ENCODE results near the gene VAC14. TPM values are rescaled to one million over a fixed set of nuclear protein-coding genes. Genes with fewer than 3 reads are reported as not detected.
A peak's percentile ranks its signal among the peaks of the same experiment; 100 is the strongest.

Gene VAC14
- total and polyA plus RNA-seq, 4 donors, result 19.8 to 25.0 (median 24.7) TPM

DNA sequence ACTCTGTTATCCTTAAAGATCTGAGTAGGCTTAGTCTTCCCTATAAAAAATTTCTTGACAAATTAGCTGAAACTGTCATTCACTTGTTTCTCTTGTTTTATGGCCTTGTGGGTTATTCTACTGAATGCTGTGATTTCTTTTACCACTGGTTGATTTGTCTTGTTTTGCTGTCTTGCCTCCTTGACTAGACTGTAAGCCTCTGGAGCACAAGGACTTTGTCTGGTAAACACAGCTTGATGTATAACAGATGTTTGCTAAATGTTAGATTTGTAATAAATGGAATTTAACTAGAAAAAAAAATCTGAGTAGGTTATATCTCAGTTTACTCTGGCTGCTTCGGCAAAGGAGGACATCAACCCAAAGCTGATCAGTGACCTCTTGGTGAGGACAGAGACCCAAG, 21.6 kb downstream of the VAC14 start:
- DNase-seq (no peak), ATAC-seq (ENCODE audit: low FRiP score) (no peak)
- Histone ChIP-seq H3K4me3 (ENCODE audit: low read length in 2 of 2) (no peak overlapping the region), H3K36me3 (ENCODE audit: control insufficient read depth in 1 of 2, insufficient read depth in 2 of 2, low read length in 1 of 2) (peaks cover 0 to 5% of the 10 kb centered on the region in 2 donors), H3K27ac (ENCODE audit: low read depth in 1 of 2, low read length in 2 of 2) (no peak overlapping the region), H3K4me1 (ENCODE audit: control insufficient read depth in 1 of 2, insufficient read depth in 2 of 2, low read length in 2 of 2) (no peaks in the 10 kb centered on the region), H3K9me3 (ENCODE audit: control insufficient read depth, low read length) (no peaks in the 10 kb centered on the region), H3K27me3 (ENCODE audit: control insufficient read depth in 1 of 2, insufficient read depth in 2 of 2, low read length in 1 of 2) (no peaks in the 10 kb centered on the region)
- intact Hi-C loops (cut with DNase I), result loop anchor here (10.0 kb wide), 2 partner anchors 235 to 255 kb away; partner anchors contain the start of genes COG4 (in 1 of the 2) and SF3B3 (in 1 of the 2)
- 92 to 93% methylated on average over 1 of the region's 1 CpG for WGBS, 2 donors

DNA sequence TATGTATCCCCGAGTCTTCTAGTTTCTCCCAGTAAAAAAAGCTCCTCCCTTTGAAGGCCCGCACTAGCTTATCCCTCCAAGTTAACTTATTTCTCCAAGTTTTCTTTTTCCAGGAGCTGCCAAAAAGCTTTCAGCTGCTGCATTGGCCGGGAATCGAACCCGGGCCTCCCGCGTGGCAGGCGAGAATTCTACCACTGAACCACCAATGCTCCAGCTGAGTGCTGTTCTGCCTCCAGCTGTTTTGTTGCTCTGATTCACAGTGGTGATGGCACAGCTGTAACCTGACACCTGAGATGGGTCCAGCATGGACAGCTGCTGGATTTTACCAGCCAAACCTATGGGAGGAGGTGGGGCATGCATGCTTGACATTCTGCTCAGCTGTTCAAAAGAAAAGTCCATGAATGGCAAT, 22.1 kb downstream of the VAC14 start:
- Histone ChIP-seq H3K27me3 (ENCODE audit: control insufficient read depth in 1 of 2, insufficient read depth in 2 of 2, low read length in 1 of 2) (no peaks in the 10 kb centered on the region), H3K4me3 (ENCODE audit: low read length in 2 of 2) (no peak overlapping the region), H3K4me1 (ENCODE audit: control insufficient read depth in 1 of 2, insufficient read depth in 2 of 2, low read length in 2 of 2) (no peaks in the 10 kb centered on the region), H3K27ac (ENCODE audit: low read depth in 1 of 2, low read length in 2 of 2) (no peak overlapping the region), H3K36me3 (ENCODE audit: control insufficient read depth in 1 of 2, insufficient read depth in 2 of 2, low read length in 1 of 2) (peaks cover 0 to 4% of the 10 kb centered on the region in 2 donors), H3K9me3 (ENCODE audit: control insufficient read depth, low read length) (no peaks in the 10 kb centered on the region)
- intact Hi-C loops (cut with DNase I), result loop anchor here (10.0 kb wide), 2 partner anchors 234 to 254 kb away; partner anchors contain the start of genes COG4 (in 1 of the 2) and SF3B3 (in 1 of the 2)
- 1 to 5% methylated on average over 8 of the region's 8 CpGs for WGBS, 2 donors
- ATAC-seq (ENCODE audit: low FRiP score) (peak; percentile 89), DNase-seq (peak; percentile 66 to 87)

DNA sequence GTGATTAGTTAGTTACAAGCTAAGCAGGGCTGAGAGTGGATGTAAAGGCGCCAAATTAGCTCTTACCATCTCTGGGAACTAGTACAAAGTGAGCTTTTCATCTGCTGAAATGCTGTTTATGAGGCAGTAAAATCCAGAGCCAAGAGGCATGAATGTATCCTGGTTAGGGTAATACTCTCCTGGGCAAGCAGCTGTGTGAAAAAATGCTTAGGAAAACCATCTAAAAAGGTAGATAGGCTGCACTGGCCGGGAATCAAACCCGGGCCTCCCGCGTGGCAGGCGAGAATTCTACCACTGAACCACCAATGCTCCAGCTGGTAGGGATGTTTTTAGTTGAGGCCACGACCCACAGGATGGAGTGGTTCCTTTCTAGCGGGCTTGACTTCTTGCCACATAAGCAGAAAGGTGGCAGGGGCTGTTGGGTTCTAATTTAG, 23.0 kb downstream of the VAC14 start:
- ATAC-seq (ENCODE audit: low FRiP score) (no peak), DNase-seq (peak in 1 of 2 donors; percentile 42)
- 84 to 85% methylated on average over 8 of the region's 8 CpGs for WGBS, 2 donors
- Histone ChIP-seq H3K4me1 (ENCODE audit: control insufficient read depth in 1 of 2, insufficient read depth in 2 of 2, low read length in 2 of 2) (no peaks in the 10 kb centered on the region), H3K36me3 (ENCODE audit: control insufficient read depth in 1 of 2, insufficient read depth in 2 of 2, low read length in 1 of 2) (peaks cover 0 to 2% of the 10 kb centered on the region in 2 donors), H3K9me3 (ENCODE audit: control insufficient read depth, low read length) (no peaks in the 10 kb centered on the region), H3K27ac (ENCODE audit: low read depth in 1 of 2, low read length in 2 of 2) (no peak overlapping the region), H3K27me3 (ENCODE audit: control insufficient read depth in 1 of 2, insufficient read depth in 2 of 2, low read length in 1 of 2) (no peaks in the 10 kb centered on the region), H3K4me3 (ENCODE audit: low read length in 2 of 2) (no peak overlapping the region)
- intact Hi-C loops (cut with DNase I), result loop anchor here (10.0 kb wide), 2 partner anchors 233 to 253 kb away; partner anchors contain the start of genes COG4 (in 1 of the 2) and SF3B3 (in 1 of the 2)

DNA sequence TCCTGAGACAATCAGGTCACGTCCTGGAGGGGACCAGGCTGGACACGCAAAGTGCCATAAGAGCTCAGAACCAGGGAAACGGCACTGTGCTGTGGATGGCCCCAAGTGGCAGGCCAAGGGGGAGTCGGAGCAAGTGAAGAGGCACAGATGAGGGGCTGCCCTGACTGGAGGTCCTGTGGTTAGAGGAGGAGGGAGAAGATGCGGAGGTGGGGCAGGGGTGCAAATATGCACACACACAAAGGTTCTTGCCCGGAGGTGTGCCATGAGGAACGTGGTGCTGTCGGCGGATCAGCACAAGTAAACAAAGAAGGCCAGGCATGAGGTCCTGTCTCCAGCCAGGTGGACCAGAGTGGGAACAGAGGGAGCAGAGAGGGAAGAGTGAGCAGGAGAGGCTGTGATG, 23.5 kb downstream of the VAC14 start:
- Histone ChIP-seq H3K4me1 (ENCODE audit: control insufficient read depth in 1 of 2, insufficient read depth in 2 of 2, low read length in 2 of 2) (no peaks in the 10 kb centered on the region), H3K27me3 (ENCODE audit: control insufficient read depth in 1 of 2, insufficient read depth in 2 of 2, low read length in 1 of 2) (no peaks in the 10 kb centered on the region), H3K4me3 (ENCODE audit: low read length in 2 of 2) (no peak overlapping the region), H3K27ac (ENCODE audit: low read depth in 1 of 2, low read length in 2 of 2) (no peak overlapping the region), H3K36me3 (ENCODE audit: control insufficient read depth in 1 of 2, insufficient read depth in 2 of 2, low read length in 1 of 2) (peaks cover 0 to 2% of the 10 kb centered on the region in 2 donors), H3K9me3 (ENCODE audit: control insufficient read depth, low read length) (no peaks in the 10 kb centered on the region)
- WGBS, 2 donors, result 93 to 95% methylated on average over 9 of the region's 9 CpGs
- ATAC-seq (ENCODE audit: low FRiP score), result no peak
- intact Hi-C loops (cut with DNase I), result loop anchor here (10.0 kb wide), 2 partner anchors 233 to 253 kb away; partner anchors contain the start of genes COG4 (in 1 of the 2) and SF3B3 (in 1 of the 2)
- no peak for DNase-seq

DNA sequence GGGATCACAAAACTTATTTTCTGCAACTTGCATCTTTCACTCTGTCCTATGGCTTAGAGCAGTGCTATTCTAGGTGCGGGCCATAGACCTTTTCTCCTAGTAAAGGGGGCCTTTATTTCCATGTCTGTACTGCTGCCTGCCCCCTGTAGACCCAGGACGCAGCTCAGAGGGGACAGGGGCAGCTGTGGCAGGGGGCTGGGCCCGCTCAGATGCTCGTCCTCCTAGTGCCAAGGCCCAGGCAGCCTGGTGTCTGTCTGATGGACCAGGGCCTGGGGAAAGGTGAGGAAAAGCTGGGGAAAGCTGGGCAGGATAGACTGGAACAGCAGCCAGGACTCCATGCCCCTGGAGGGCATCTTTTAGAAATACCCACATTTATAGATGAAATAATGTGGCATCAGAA, 25.6 kb downstream of the VAC14 start:
- Histone ChIP-seq H3K4me1 (ENCODE audit: control insufficient read depth in 1 of 2, insufficient read depth in 2 of 2, low read length in 2 of 2) (no peaks in the 10 kb centered on the region), H3K27ac (ENCODE audit: low read depth in 1 of 2, low read length in 2 of 2) (no peak overlapping the region), H3K9me3 (ENCODE audit: control insufficient read depth, low read length) (no peaks in the 10 kb centered on the region), H3K4me3 (ENCODE audit: low read length in 2 of 2) (no peak overlapping the region), H3K36me3 (ENCODE audit: control insufficient read depth in 1 of 2, insufficient read depth in 2 of 2, low read length in 1 of 2) (peaks cover 0 to under 1% of the 10 kb centered on the region in 2 donors), H3K27me3 (ENCODE audit: control insufficient read depth in 1 of 2, insufficient read depth in 2 of 2, low read length in 1 of 2) (no peaks in the 10 kb centered on the region)
- intact Hi-C loops (cut with DNase I), result loop anchor here (10.0 kb wide), 2 partner anchors 231 to 251 kb away; partner anchors contain the start of genes COG4 (in 1 of the 2) and SF3B3 (in 1 of the 2)
- WGBS, 2 donors, result 94 to 95% methylated on average over 4 of the region's 4 CpGs
- DNase-seq (no peak), ATAC-seq (ENCODE audit: low FRiP score) (no peak)

DNA sequence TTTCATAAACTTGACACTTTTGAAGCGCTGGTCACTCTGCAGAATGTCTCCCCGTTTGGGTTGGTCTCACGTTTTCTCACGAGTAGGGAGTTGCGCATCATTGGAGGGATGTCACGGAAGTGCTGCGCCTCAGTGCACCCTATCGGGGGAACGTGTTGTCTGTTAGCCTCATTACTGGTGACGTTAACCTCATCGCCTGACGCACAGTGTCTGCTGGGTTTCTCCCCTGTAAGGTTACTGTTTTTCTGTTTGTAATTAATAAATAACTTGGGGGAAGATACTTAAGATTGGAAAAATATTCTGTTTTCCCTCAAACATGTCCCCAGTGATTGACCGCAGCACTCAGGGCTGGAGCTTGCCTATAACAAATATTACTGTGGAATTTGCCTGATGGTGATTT, 26.7 kb downstream of the VAC14 start:
- Histone ChIP-seq H3K36me3 (ENCODE audit: control insufficient read depth in 1 of 2, insufficient read depth in 2 of 2, low read length in 1 of 2) (no peaks in the 10 kb centered on the region), H3K9me3 (ENCODE audit: control insufficient read depth, low read length) (no peaks in the 10 kb centered on the region), H3K4me1 (ENCODE audit: control insufficient read depth in 1 of 2, insufficient read depth in 2 of 2, low read length in 2 of 2) (no peaks in the 10 kb centered on the region), H3K4me3 (ENCODE audit: low read length in 2 of 2) (no peak overlapping the region), H3K27me3 (ENCODE audit: control insufficient read depth in 1 of 2, insufficient read depth in 2 of 2, low read length in 1 of 2) (no peaks in the 10 kb centered on the region), H3K27ac (ENCODE audit: low read depth in 1 of 2, low read length in 2 of 2) (no peak overlapping the region)
- ATAC-seq (ENCODE audit: low FRiP score), result no peak
- intact Hi-C loops (cut with DNase I), result loop anchor here (10.0 kb wide), 2 partner anchors 229 to 249 kb away; partner anchors contain the start of genes COG4 (in 1 of the 2) and SF3B3 (in 1 of the 2)
- no peak for DNase-seq
- 92 to 94% methylated on average over 13 of the region's 13 CpGs for whole genome bisulfite sequencing, 2 donors

DNA sequence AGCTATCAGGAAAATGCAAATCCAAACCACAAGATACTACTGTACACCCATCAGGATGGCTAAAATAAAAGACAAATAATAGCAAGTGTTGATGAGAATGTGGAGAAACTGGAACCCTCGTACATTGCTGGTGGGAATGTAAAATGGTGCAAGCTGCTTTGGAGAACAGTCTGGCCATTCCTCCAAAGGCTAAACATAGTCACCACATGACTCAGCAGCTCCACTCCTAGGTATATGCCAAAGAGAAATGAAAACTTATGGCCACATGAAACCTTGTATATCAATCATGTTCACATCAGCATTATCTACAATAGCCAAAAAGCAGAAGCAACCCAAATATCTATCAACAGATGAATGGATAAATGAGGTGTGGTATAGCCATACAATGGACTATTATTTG, 28.5 kb downstream of the VAC14 start:
- H3K4me3 ChIP-seq (ENCODE audit: low read length in 2 of 2), result no peak overlapping the region
- no peak for DNase-seq
- 30 to 45% methylated on average over 1 of the region's 1 CpG for WGBS, 2 donors
- H3K9me3 ChIP-seq (ENCODE audit: control insufficient read depth, low read length), result no peaks in the 10 kb centered on the region
- intact Hi-C loops (cut with DNase I), result loop anchor here (10.0 kb wide), 2 partner anchors 228 to 248 kb away; partner anchors contain the start of genes COG4 (in 1 of the 2) and SF3B3 (in 1 of the 2)
- ATAC-seq (ENCODE audit: low FRiP score), result no peak
- no peaks in the 10 kb centered on the region for H3K4me1 ChIP-seq (ENCODE audit: control insufficient read depth in 1 of 2, insufficient read depth in 2 of 2, low read length in 2 of 2)
- no peaks in the 10 kb centered on the region for H3K27me3 ChIP-seq (ENCODE audit: control insufficient read depth in 1 of 2, insufficient read depth in 2 of 2, low read length in 1 of 2)
- no peaks in the 10 kb centered on the region for H3K36me3 ChIP-seq (ENCODE audit: control insufficient read depth in 1 of 2, insufficient read depth in 2 of 2, low read length in 1 of 2)
- no peak overlapping the region for H3K27ac ChIP-seq (ENCODE audit: low read depth in 1 of 2, low read length in 2 of 2)

DNA sequence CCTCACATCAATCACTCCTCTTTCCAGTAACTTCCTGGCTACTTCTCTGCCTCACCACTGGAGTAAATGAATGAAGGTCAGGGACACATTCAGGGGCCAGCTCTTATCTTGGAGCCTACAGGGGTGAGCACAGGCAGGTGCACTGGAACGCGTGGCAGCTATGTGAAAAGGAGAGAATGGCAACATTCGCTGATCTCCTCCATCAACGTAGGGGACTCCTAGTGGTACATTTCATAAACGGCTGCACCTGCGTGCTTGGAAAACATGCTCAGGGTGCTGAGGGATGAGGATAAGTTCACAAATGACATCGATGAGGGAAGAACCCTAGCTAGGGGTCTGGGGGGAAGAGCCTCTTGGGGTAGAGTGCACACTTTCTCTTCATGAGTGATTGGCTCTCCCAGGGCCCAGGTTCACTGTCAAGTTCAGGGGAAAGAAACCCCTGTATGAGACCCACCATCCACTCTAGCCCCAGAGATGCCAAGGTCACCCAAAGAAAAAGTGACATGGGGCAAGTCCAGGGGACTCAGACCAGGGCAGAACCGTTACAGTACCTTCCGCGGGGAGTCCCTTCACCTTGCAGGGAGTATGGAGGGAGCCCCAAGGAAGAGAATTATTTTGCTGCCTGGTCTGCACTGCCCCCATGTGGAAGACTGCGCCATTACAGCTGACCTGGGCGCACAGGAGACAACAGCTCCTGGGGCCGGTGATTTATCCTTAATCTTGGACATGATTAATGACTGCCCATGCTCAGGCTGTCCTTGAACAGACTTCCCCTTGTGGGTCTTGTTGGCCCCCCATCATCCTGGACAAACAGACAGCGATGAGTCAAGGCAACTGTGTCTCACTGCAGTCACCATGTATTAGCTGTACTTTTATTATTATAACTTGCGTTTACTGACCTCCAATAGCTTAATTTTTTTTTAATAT, 30.1 kb downstream of the VAC14 start:
- ATAC-seq (ENCODE audit: low FRiP score) (peak; percentile 81), DNase-seq (peak in 1 of 2 donors; percentile 85)
- Histone ChIP-seq H3K9me3 (ENCODE audit: control insufficient read depth, low read length) (no peaks in the 10 kb centered on the region), H3K27ac (ENCODE audit: low read depth in 1 of 2, low read length in 2 of 2) (no peak overlapping the region), H3K4me1 (ENCODE audit: control insufficient read depth in 1 of 2, insufficient read depth in 2 of 2, low read length in 2 of 2) (no peaks in the 10 kb centered on the region), H3K4me3 (ENCODE audit: low read length in 2 of 2) (no peak overlapping the region), H3K27me3 (ENCODE audit: control insufficient read depth in 1 of 2, insufficient read depth in 2 of 2, low read length in 1 of 2) (no peaks in the 10 kb centered on the region), H3K36me3 (ENCODE audit: control insufficient read depth in 1 of 2, insufficient read depth in 2 of 2, low read length in 1 of 2) (no peaks in the 10 kb centered on the region)
- intact Hi-C loops (cut with DNase I), result loop anchor here (1.0 to 10.0 kb wide), 4 partner anchors 90 to 246 kb away; partner anchors contain the start of genes COG4 (in 1 of the 2) and SF3B3 (in 1 of the 2)
- 27 to 30% methylated on average over 15 of the region's 15 CpGs for WGBS, 2 donors

Measured in aorta (tissue), 5 donors.